SU-DHL-6 (cell line): Measurements from ENCODE around the gene PCYOX1L.

Experiments
- EZH2phosphoT487 ChIP-seq: fragments of 200-600 bp; sonication (generic), shearing (Covaris generic); conservative IDR thresholded peaks from 2 replicates; pipeline ENCODE4 v1.6.1; 2018; ENCODE audit warnings: mild to moderate bottlenecking, antibody characterized with exemption, low read length, moderate library complexity, mixed read lengths
- TF ChIP-seq, protein P1 (sequence below): fragments of 200-600 bp; sonication (generic); IDR thresholded peaks from one replicate; pipeline ENCODE4 v1.5.1; 2017; ENCODE audit warnings: antibody characterized with exemption, mild to moderate bottlenecking, low read length, moderate library complexity; ENCODE audit not compliant: insufficient read depth, poor library complexity, severe bottlenecking

GRCh38 chr5:149379177-149379761, 21.4 kb downstream of the PCYOX1L start, which contains the start of gene IL17B:
- TF ChIP-seq, protein P1, sequence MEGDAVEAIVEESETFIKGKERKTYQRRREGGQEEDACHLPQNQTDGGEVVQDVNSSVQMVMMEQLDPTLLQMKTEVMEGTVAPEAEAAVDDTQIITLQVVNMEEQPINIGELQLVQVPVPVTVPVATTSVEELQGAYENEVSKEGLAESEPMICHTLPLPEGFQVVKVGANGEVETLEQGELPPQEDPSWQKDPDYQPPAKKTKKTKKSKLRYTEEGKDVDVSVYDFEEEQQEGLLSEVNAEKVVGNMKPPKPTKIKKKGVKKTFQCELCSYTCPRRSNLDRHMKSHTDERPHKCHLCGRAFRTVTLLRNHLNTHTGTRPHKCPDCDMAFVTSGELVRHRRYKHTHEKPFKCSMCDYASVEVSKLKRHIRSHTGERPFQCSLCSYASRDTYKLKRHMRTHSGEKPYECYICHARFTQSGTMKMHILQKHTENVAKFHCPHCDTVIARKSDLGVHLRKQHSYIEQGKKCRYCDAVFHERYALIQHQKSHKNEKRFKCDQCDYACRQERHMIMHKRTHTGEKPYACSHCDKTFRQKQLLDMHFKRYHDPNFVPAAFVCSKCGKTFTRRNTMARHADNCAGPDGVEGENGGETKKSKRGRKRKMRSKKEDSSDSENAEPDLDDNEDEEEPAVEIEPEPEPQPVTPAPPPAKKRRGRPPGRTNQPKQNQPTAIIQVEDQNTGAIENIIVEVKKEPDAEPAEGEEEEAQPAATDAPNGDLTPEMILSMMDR: no peak
- TF ChIP-seq EZH2phosphoT487: no peak
